ENCODE results near the gene ATE1.

DNA sequence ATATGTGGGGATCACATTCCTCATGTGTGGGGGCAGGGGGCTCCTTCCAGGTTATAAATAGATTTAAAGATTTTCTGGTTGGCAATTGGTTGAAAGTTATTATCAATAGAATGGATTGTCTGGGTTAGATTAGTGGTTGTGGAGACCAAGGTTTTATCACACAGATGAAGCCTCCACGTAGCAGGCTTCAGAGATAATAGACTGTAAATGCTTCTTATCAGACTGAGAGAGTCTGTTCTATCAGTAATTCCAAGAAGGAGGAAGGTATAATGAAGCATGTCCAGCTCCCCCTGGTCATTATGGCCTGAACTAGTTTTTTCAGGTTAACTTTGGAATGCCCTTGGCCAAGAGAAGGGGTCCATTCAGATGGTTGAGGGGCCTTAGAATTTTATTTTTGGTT is 211.9 kb downstream of the ATE1 start:
- no peak for TF ChIP-seq CTCF (IDR thresholded peaks at IDR 0.05)
- no peak for TF ChIP-seq POLR2AphosphoS5 (IDR thresholded peaks at IDR 0.05; ENCODE audit: insufficient read depth in 1 of 2, low read depth in 1 of 2)
- TF ChIP-seq POLR2A (IDR thresholded peaks at IDR 0.05): no peak

All from vagina (tissue), 2 donors.